ENCODE measurements around the gene ITPK1. TPM values are rescaled to one million over a fixed set of nuclear protein-coding genes. Genes with fewer than 3 reads are reported as not detected.

Gene ITPK1
- total and polyA plus RNA-seq, 2 experiments from 2014 or later: 18.7 to 35.0 TPM

- DNase-seq: no peak
- H3K27ac ChIP-seq: peak overlapping the region; percentile 74
Measured at GRCh38 chr14:93044121-93044520, 71.6 kb downstream of the ITPK1 start.

GRCh38 chr14:93042968-93043940 lies 72.5 kb downstream of the ITPK1 start:
- in situ Hi-C loops (cut with MboI): no loop called here
- Histone ChIP-seq H3K27me3 (replicated peaks; ENCODE audit: insufficient read depth) (no peaks in the 10 kb centered on the region), H4K20me1 (ENCODE audit: insufficient read depth) (no peaks in the 10 kb centered on the region), H3K4me2 (ENCODE audit: unreplicated experiment) (peak overlapping the region; percentile 53), H3K9ac (peak overlapping the region; percentile 39; the same call in 1 of the 2 replicates), H3K9me3 (ENCODE audit: low read depth) (no peaks in the 10 kb centered on the region), H3K36me3 (ENCODE audit: low read depth) (no peaks in the 10 kb centered on the region), H3K27ac (peak overlapping the region; percentile 74), H3K4me3 (peak overlapping the region; percentile 27), H3K79me2 (ENCODE audit: insufficient read depth) (no peaks in the 10 kb centered on the region), H3F3A (ENCODE audit: insufficient read depth) (peaks cover 16% of the 10 kb centered on the region), H2AFZ (no peak overlapping the region), H3K4me1 (ENCODE audit: insufficient read depth) (peaks cover 52% of the 10 kb centered on the region), H3K9me2 (ENCODE audit: insufficient read depth) (no peaks in the 10 kb centered on the region)
- DNase-seq: peak; percentile 92
- WGBS, 2 experiments (ENCODE audit: low coverage in 1 of 2, low lambda C conversion rate in 2 of 2, missing lambda C conversion rate in 2 of 2): 30 to 36% methylated on average over 13 of the region's 13 CpGs
- TF ChIP-seq EZH2 (IDR thresholded peaks at IDR 0.05; ENCODE audit: insufficient read depth, poor library complexity, severe bottlenecking) (no peak), EZH2phosphoT487 (IDR thresholded peaks at IDR 0.05; ENCODE audit: insufficient read depth, low read depth) (no peak)

More at GRCh38 chr14:93044121-93044520, 71.6 kb downstream of the ITPK1 start:
- Histone ChIP-seq H3K27me3 (replicated peaks; ENCODE audit: insufficient read depth) (no peaks in the 10 kb centered on the region), H3K9ac (peak overlapping the region; percentile 39; the same call in 1 of the 2 replicates), H3K9me2 (ENCODE audit: insufficient read depth) (no peaks in the 10 kb centered on the region), H3K4me3 (no peak overlapping the region), H4K20me1 (ENCODE audit: insufficient read depth) (no peaks in the 10 kb centered on the region), H3K4me1 (ENCODE audit: insufficient read depth) (peaks cover 45% of the 10 kb centered on the region), H3K36me3 (ENCODE audit: low read depth) (no peaks in the 10 kb centered on the region), H3K4me2 (ENCODE audit: unreplicated experiment) (peak overlapping the region; percentile 53), H3K9me3 (ENCODE audit: low read depth) (no peaks in the 10 kb centered on the region), H3K79me2 (ENCODE audit: insufficient read depth) (no peaks in the 10 kb centered on the region), H2AFZ (no peak overlapping the region), H3F3A (ENCODE audit: insufficient read depth) (peaks cover 16% of the 10 kb centered on the region)
- WGBS, 2 experiments (ENCODE audit: low coverage in 1 of 2, low lambda C conversion rate in 2 of 2, missing lambda C conversion rate in 2 of 2): 85 to 91% methylated on average over 6 to 7 of the region's 7 CpGs
- in situ Hi-C loops (cut with MboI): no loop called here
- TF ChIP-seq EZH2 (IDR thresholded peaks at IDR 0.05; ENCODE audit: insufficient read depth, poor library complexity, severe bottlenecking) (no peak), EZH2phosphoT487 (IDR thresholded peaks at IDR 0.05; ENCODE audit: insufficient read depth, low read depth) (no peak)

- H3K9me3 ChIP-seq (ENCODE audit: low read depth): no peaks in the 10 kb centered on the region
- H3K79me2 ChIP-seq (ENCODE audit: insufficient read depth): no peaks in the 10 kb centered on the region
- no peak overlapping the region for H3K4me3 ChIP-seq
- in situ Hi-C loops (cut with MboI): no loop called here
- H2AFZ ChIP-seq: no peak overlapping the region
- no peak overlapping the region for H3K4me2 ChIP-seq (ENCODE audit: unreplicated experiment)
- no peak for DNase-seq
- H4K20me1 ChIP-seq (ENCODE audit: insufficient read depth): no peaks in the 10 kb centered on the region
- H3K9ac ChIP-seq: no peak overlapping the region
- peaks cover 20% of the 10 kb centered on the region for H3F3A ChIP-seq (ENCODE audit: insufficient read depth)
- TF ChIP-seq EZH2 (IDR thresholded peaks at IDR 0.05; ENCODE audit: insufficient read depth, poor library complexity, severe bottlenecking): no peak
- no peaks in the 10 kb centered on the region for H3K36me3 ChIP-seq (ENCODE audit: low read depth)
- 96 to 100% methylated on average over 3 of the region's 3 CpGs for WGBS, 2 experiments (ENCODE audit: low coverage in 1 of 2, low lambda C conversion rate in 2 of 2, missing lambda C conversion rate in 2 of 2)
- peaks cover 57% of the 10 kb centered on the region for H3K4me1 ChIP-seq (ENCODE audit: insufficient read depth)
- no peak overlapping the region for H3K27ac ChIP-seq
- H3K27me3 ChIP-seq (replicated peaks; ENCODE audit: insufficient read depth): no peaks in the 10 kb centered on the region
- no peaks in the 10 kb centered on the region for H3K9me2 ChIP-seq (ENCODE audit: insufficient read depth)
Measured at GRCh38 chr14:93041830-93042229, 73.9 kb downstream of the ITPK1 start.

- Histone ChIP-seq H3K4me1 (ENCODE audit: insufficient read depth) (peaks cover 58% of the 10 kb centered on the region), H3K27ac (no peak overlapping the region), H3K9me3 (ENCODE audit: low read depth) (no peaks in the 10 kb centered on the region), H3K9ac (no peak overlapping the region), H4K20me1 (ENCODE audit: insufficient read depth) (no peaks in the 10 kb centered on the region), H3K9me2 (ENCODE audit: insufficient read depth) (no peaks in the 10 kb centered on the region), H3K27me3 (replicated peaks; ENCODE audit: insufficient read depth) (no peaks in the 10 kb centered on the region), H3K4me2 (ENCODE audit: unreplicated experiment) (no peak overlapping the region), H3K79me2 (ENCODE audit: insufficient read depth) (no peaks in the 10 kb centered on the region), H3K36me3 (ENCODE audit: low read depth) (no peaks in the 10 kb centered on the region), H2AFZ (no peak overlapping the region), H3K4me3 (no peak overlapping the region), H3F3A (ENCODE audit: insufficient read depth) (peaks cover 20% of the 10 kb centered on the region)
- in situ Hi-C loops (cut with MboI): no loop called here
- DNase-seq: no peak
- TF ChIP-seq EZH2phosphoT487 (IDR thresholded peaks at IDR 0.05; ENCODE audit: insufficient read depth, low read depth): no peak
- 95 to 96% methylated on average over 5 of the region's 5 CpGs for WGBS, 2 experiments (ENCODE audit: low coverage in 1 of 2, low lambda C conversion rate in 2 of 2, missing lambda C conversion rate in 2 of 2)
Measured at GRCh38 chr14:93040982-93041381, 74.7 kb downstream of the ITPK1 start.

Measured in GM23248 (cell line).